ENCODE measurements around the gene SCFD1.

Gene SCFD1

DNA sequence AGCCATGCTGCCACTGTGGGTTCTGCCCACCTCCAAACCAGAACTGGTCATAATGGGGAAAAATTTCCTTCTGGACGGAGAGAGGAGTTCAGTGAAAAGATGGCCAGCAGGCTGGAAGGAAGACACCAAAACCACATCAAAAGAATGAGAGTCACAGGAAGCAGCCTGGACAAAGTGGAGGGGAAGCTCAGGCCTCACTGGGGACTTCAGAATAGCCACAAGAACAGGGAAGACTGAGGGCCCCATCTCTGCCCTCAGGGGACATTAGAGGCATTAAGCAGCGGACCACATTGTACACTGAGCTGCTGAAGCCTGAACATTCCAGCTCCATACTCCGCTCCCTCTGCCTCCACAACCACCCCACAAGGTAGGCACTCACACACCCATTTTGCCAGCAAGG lies 132.7 kb downstream of the SCFD1 start:
- TF ChIP-seq, protein P1, sequence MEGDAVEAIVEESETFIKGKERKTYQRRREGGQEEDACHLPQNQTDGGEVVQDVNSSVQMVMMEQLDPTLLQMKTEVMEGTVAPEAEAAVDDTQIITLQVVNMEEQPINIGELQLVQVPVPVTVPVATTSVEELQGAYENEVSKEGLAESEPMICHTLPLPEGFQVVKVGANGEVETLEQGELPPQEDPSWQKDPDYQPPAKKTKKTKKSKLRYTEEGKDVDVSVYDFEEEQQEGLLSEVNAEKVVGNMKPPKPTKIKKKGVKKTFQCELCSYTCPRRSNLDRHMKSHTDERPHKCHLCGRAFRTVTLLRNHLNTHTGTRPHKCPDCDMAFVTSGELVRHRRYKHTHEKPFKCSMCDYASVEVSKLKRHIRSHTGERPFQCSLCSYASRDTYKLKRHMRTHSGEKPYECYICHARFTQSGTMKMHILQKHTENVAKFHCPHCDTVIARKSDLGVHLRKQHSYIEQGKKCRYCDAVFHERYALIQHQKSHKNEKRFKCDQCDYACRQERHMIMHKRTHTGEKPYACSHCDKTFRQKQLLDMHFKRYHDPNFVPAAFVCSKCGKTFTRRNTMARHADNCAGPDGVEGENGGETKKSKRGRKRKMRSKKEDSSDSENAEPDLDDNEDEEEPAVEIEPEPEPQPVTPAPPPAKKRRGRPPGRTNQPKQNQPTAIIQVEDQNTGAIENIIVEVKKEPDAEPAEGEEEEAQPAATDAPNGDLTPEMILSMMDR (conservative IDR thresholded peaks at IDR 0.05; ENCODE audit: low read depth, low read length), result no peak
- no peak for DNase-seq (ENCODE audit: low read depth)
- no peak overlapping the region for H3K4me3 ChIP-seq (ENCODE audit: low read depth, low read length)

DNA sequence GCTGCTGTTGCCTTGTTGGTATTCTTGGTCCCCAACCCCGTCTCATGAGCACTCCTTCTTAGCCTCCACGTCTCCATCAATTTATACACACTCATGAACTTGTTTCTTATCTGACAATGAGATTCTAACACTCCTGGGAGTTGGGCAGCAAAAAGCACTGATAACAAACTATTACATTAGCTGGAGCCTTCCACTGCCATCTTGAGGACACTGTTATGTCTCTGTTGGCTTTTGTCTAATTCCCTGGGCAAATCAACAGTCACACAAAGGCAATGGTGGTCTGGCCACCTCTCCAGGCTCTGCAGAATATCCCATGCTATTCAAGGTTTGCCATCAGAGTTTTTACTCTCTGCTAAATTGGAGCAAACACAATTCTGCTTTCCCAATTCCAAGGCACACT lies 134.5 kb downstream of the SCFD1 start:
- no peak for DNase-seq (ENCODE audit: low read depth)
- TF ChIP-seq, protein P1 (conservative IDR thresholded peaks at IDR 0.05; ENCODE audit: low read depth, low read length), result no peak
- no peak overlapping the region for H3K4me3 ChIP-seq (ENCODE audit: low read depth, low read length)

DNA sequence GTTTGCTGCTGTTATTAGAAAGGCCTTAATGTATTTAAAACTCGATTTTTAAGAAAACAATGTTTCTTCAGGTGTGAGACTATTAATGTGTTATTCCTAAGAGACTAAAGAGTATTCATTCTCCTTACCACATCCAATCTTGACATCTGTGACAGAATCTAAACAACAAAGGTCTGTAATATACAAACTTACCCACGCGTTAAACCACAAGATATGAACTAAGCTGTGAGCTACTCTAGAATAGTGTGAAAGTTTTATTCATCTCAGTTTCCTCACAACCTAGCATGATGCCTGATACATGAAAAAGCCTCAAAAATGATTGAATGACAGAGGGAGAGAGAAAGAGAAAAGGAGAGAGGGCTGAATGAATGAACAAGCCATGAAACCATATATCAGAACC lies 135.0 kb downstream of the SCFD1 start:
- no peak for DNase-seq (ENCODE audit: low read depth)
- TF ChIP-seq, protein P1 (conservative IDR thresholded peaks at IDR 0.05; ENCODE audit: low read depth, low read length), result no peak

DNA sequence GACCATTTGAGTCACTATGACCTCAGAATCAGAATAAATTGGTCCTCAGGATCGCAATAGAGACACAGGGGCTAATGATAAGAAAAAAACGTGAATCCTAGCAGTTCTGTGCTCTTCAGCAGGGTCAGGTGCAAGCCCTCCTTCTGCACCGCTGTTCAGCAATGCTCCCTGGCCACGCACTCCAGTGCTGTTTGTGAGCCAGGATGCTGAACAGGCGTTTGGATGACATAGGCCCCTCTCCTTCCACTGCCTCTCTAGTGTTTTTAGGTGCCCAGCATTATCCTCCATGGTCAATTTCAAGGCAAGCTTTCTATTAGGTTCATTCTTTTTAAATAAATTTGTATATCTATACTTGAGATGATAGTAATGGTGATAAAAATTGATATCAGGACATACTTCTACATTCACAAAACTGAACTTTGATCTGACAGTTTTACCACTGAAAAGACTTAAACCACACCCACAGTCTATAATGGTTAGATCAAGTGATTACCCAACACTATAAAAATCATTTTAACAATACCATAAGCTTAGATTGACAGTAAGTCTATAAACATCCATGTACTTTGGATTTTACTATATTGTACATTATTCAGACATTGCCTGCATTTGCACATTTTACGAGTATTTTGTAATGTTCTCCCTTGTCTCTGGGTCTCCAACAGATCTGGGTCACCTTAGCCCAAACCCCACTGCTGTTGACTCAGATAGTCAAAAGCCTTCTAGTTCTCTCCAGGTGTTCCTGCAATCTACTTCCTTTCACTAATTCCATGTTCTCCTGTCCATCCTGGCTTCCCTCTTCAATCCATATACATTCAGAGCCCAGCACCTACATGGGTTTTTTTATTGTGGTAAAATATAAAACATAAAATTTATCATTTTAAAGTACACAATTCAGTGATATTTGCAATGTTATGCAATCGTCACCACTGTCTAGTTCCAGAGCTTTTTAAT lies 137.3 kb downstream of the SCFD1 start:
- H3K4me3 ChIP-seq (ENCODE audit: low read depth, low read length), result no peak overlapping the region
- no peak for DNase-seq (ENCODE audit: low read depth)
- TF ChIP-seq, protein P1 (conservative IDR thresholded peaks at IDR 0.05; ENCODE audit: low read depth, low read length), result no peak

More for the DNA sequence above, 135.0 kb downstream of the SCFD1 start:
- H3K4me3 ChIP-seq (ENCODE audit: low read depth, low read length), result no peak overlapping the region

GRCh38 chr14:30763891-30764290 lies 141.8 kb downstream of the SCFD1 start:
- no peak for DNase-seq (ENCODE audit: low read depth)
- TF ChIP-seq, protein P1 (conservative IDR thresholded peaks at IDR 0.05; ENCODE audit: low read depth, low read length), result no peak

GRCh38 chr14:30767624-30768023 lies 145.5 kb downstream of the SCFD1 start:
- no peak overlapping the region for H3K4me3 ChIP-seq (ENCODE audit: low read depth, low read length)
- DNase-seq (ENCODE audit: low read depth), result no peak
- TF ChIP-seq, protein P1 (conservative IDR thresholded peaks at IDR 0.05; ENCODE audit: low read depth, low read length), result no peak

More at GRCh38 chr14:30763891-30764290, 141.8 kb downstream of the SCFD1 start:
- no peak overlapping the region for H3K4me3 ChIP-seq (ENCODE audit: low read depth, low read length)

DNA sequence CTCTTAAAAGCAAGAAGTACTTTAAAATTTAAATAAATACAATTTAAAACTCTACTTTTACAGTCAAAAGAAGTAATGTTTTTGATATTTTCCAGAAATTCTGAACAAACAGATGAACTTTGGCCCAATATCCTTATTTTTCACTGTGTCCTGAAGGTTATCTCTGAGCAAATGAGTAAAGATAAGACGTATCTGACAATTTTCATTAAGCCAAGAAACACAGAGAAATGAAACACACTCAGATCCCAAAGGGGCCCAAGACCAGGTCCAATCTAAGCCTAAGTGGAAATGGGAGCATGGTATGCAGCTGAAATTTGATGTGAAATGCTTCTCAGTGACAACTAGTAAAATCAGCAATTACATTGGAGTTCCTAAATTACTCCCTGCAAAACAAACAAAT lies 146.7 kb downstream of the SCFD1 start:
- TF ChIP-seq, protein P1 (conservative IDR thresholded peaks at IDR 0.05; ENCODE audit: low read depth, low read length), result no peak
- no peak overlapping the region for H3K4me3 ChIP-seq (ENCODE audit: low read depth, low read length)

More for the DNA sequence above, 146.7 kb downstream of the SCFD1 start:
- DNase-seq (ENCODE audit: low read depth), result no peak

All from choroid plexus epithelial cell (primary cell).